Measurements from ENCODE around the gene ADM5. TPM values are rescaled to one million over a fixed set of nuclear protein-coding genes. Genes with fewer than 3 reads are reported as not detected.

ADM5 gene
- total RNA-seq, 6 experiments from 2014 or later: 0.19 to 0.70 (median 0.51) TPM

GRCh38 chr19:49696865-49697264 lies 7.5 kb downstream of the ADM5 start:
- intact Hi-C loops (cut with DNase I): no loop called here
- Histone ChIP-seq H3K4me3 (no peak overlapping the region), H3K27ac (no peak overlapping the region), H3K9me3 (no peaks in the 10 kb centered on the region), H3K27me3 (no peaks in the 10 kb centered on the region), H3K36me3 (no peaks in the 10 kb centered on the region), H3K4me1 (no peaks in the 10 kb centered on the region)
- TF ChIP-seq CTCF (IDR thresholded peaks at IDR 0.05) (no peak), POLR2A (IDR thresholded peaks at IDR 0.05) (no peak)
- ATAC-seq: no peak
- 84% methylated on average over 4 of the region's 7 CpGs for WGBS (ENCODE audit: insufficient coverage, low coverage, low lambda C conversion rate, missing lambda C conversion rate)
- DNase-seq: no peak

- H3K36me3 ChIP-seq: no peaks in the 10 kb centered on the region
- intact Hi-C loops (cut with DNase I): no loop called here
- DNase-seq (no peak), ATAC-seq (no peak)
- no peaks in the 10 kb centered on the region for H3K4me1 ChIP-seq
- no peaks in the 10 kb centered on the region for H3K9me3 ChIP-seq
- 79% methylated on average over 4 of the region's 5 CpGs for WGBS (ENCODE audit: insufficient coverage, low coverage, low lambda C conversion rate, missing lambda C conversion rate)
- H3K27me3 ChIP-seq: no peaks in the 10 kb centered on the region
- no peak for TF ChIP-seq CTCF (IDR thresholded peaks at IDR 0.05)
- TF ChIP-seq POLR2A (IDR thresholded peaks at IDR 0.05): no peak
- H3K4me3 ChIP-seq: no peak overlapping the region
- H3K27ac ChIP-seq: no peak overlapping the region
These were observed 10.0 kb downstream of the ADM5 start for GRCh38 chr19:49699364-49699763.

- intact Hi-C loops (cut with DNase I): no loop called here
- Histone ChIP-seq H3K4me3 (no peak overlapping the region), H3K27ac (no peak overlapping the region), H3K9me3 (no peaks in the 10 kb centered on the region), H3K27me3 (no peaks in the 10 kb centered on the region), H3K4me1 (no peaks in the 10 kb centered on the region), H3K36me3 (no peaks in the 10 kb centered on the region)
- ATAC-seq: peak in 2 of 4 donors; percentile 29 to 39
- DNase-seq: no peak
- WGBS (ENCODE audit: insufficient coverage, low coverage, low lambda C conversion rate, missing lambda C conversion rate): 29% methylated on average over 1 of the region's 11 CpGs
- TF ChIP-seq POLR2A (IDR thresholded peaks at IDR 0.05) (no peak), CTCF (IDR thresholded peaks at IDR 0.05) (no peak)
These were observed 11.2 kb downstream of the ADM5 start for GRCh38 chr19:49700563-49700962.

- no peaks in the 10 kb centered on the region for H3K36me3 ChIP-seq
- H3K4me3 ChIP-seq: no peak overlapping the region
- ATAC-seq: peak in 1 of 4 donors; percentile 34
- TF ChIP-seq POLR2A (IDR thresholded peaks at IDR 0.05) (no peak), CTCF (IDR thresholded peaks at IDR 0.05) (no peak)
- no peak overlapping the region for H3K27ac ChIP-seq
- H3K27me3 ChIP-seq: no peaks in the 10 kb centered on the region
- no peaks in the 10 kb centered on the region for H3K4me1 ChIP-seq
- whole genome bisulfite sequencing (ENCODE audit: insufficient coverage, low coverage, low lambda C conversion rate, missing lambda C conversion rate): 11% methylated on average over 22 of the region's 40 CpGs
- intact Hi-C loops (cut with DNase I): no loop called here
- no peak for DNase-seq
- no peaks in the 10 kb centered on the region for H3K9me3 ChIP-seq
These were observed 11.9 kb downstream of the ADM5 start for GRCh38 chr19:49701271-49701786.

Data from right lobe of liver (tissue), 6 donors.